HEK293T (cell line): ENCODE data around the gene LIX1.

Experiments
- CTCF ChIA-PET: fragments of 350-600 bp; formaldehyde crosslinking; extraction: SDS; loops from one replicate; lab custom pipeline; 2021; ENCODE audit warnings: antibody characterized with exemption, inconsistent platforms; lab: Yijun Ruan, JAX
- POLR2A ChIA-PET: fragments of 350-600 bp; formaldehyde crosslinking; extraction: SDS; loops from one replicate; lab custom pipeline; 2020; ENCODE audit warnings: antibody characterized with exemption, inconsistent platforms; lab: Yijun Ruan, JAX
- DNase-seq: peaks from one replicate; pipeline ENCODE4 v3.0.0; 2012; ENCODE audit warnings: mixed read lengths; ENCODE audit errors: extremely low spot score
- ARNT ChIP-seq: fragments of 450-650 bp; IDR thresholded peaks from 2 replicates; pipeline ENCODE4 v1.6.1; 2017; ENCODE audit warnings: mild to moderate bottlenecking
- BHLHE40 ChIP-seq: fragments of 450-650 bp; IDR thresholded peaks from 2 replicates; pipeline ENCODE4 v1.6.1; 2016; ENCODE audit warnings: mild to moderate bottlenecking, moderate library complexity, borderline replicate concordance
- CTBP1 ChIP-seq: fragments of 450-650 bp; IDR thresholded peaks from 2 replicates; pipeline ENCODE4 v1.6.1; 2016; ENCODE audit warnings: borderline replicate concordance
- ELF4 ChIP-seq: fragments of 450-650 bp; IDR thresholded peaks from 2 replicates; pipeline ENCODE4 v1.6.1; 2017; ENCODE audit warnings: antibody characterized with exemption
- FOXA1 ChIP-seq: fragments of 450-650 bp; IDR thresholded peaks from 2 replicates; pipeline ENCODE4 v1.6.1; 2016; ENCODE audit warnings: mild to moderate bottlenecking
- FOXK2 ChIP-seq: fragments of 450-650 bp; IDR thresholded peaks from 2 replicates; pipeline ENCODE4 v1.6.1; 2016; ENCODE audit warnings: mild to moderate bottlenecking
- FOXM1 ChIP-seq: fragments of 450-650 bp; IDR thresholded peaks from 2 replicates; pipeline ENCODE4 v1.6.1; 2017; ENCODE audit warnings: mild to moderate bottlenecking, borderline replicate concordance
- HDGF ChIP-seq: fragments of 450-650 bp; IDR thresholded peaks from 2 replicates; pipeline ENCODE4 v1.6.1; 2017; ENCODE audit warnings: antibody characterized with exemption, borderline replicate concordance
- L3MBTL2 ChIP-seq: fragments of 450-650 bp; conservative IDR thresholded peaks from 2 replicates; pipeline ENCODE4 v1.6.1; 2016; ENCODE audit warnings: mild to moderate bottlenecking
- LEF1 ChIP-seq: fragments of 450-650 bp; IDR thresholded peaks from 2 replicates; pipeline ENCODE4 v1.6.1; 2017; ENCODE audit warnings: mild to moderate bottlenecking, borderline replicate concordance
- NFRKB ChIP-seq: fragments of 450-650 bp; IDR thresholded peaks from 2 replicates; pipeline ENCODE4 v1.6.1; 2016; ENCODE audit warnings: mild to moderate bottlenecking, moderate library complexity
- PKNOX1 ChIP-seq: fragments of 450-650 bp; IDR thresholded peaks from 2 replicates; pipeline ENCODE4 v1.6.1; 2016
- SP1 ChIP-seq: fragments of 450-650 bp; IDR thresholded peaks from 2 replicates; pipeline ENCODE4 v1.6.1; 2017
- SUZ12 ChIP-seq: fragments of 450-650 bp; IDR thresholded peaks from 2 replicates; pipeline ENCODE4 v1.6.1; 2016; ENCODE audit warnings: mild to moderate bottlenecking
- TARDBP ChIP-seq: fragments of 450-650 bp; IDR thresholded peaks from 2 replicates; pipeline ENCODE4 v1.6.1; 2016
- ZNF384 ChIP-seq: fragments of 450-650 bp; IDR thresholded peaks from 2 replicates; pipeline ENCODE4 v1.6.1; 2016

Gene LIX1

GRCh38 chr5:97172227-97172626 is 29.8 kb upstream of the LIX1 start:
- CTCF ChIA-PET: no interaction called here
- POLR2A ChIA-PET: no interaction called here

GRCh38 chr5:97171703-97172102 is 29.3 kb upstream of the LIX1 start:
- CTCF ChIA-PET: interaction anchor here (0.8 to 1.0 kb wide), 2 partner anchors 10 to 303 kb away, joined by 3 read pairs; no protein-coding TSS in a partner anchor
- POLR2A ChIA-PET: no interaction called here
- TF ChIP-seq ELF4: no peak
- no peak for TF ChIP-seq SP1
- TF ChIP-seq CTBP1: no peak
- TF ChIP-seq FOXA1: no peak
- TF ChIP-seq HDGF: no peak
- TF ChIP-seq ARNT: no peak
- no peak for TF ChIP-seq BHLHE40
- TF ChIP-seq SUZ12: no peak
- no peak for DNase-seq

More at GRCh38 chr5:97172227-97172626, 29.8 kb upstream of the LIX1 start:
- TF ChIP-seq BHLHE40: no peak
- no peak for TF ChIP-seq PKNOX1
- no peak for TF ChIP-seq NFRKB
- no peak for TF ChIP-seq SUZ12
- TF ChIP-seq FOXM1: no peak
- TF ChIP-seq FOXK2: no peak
- no peak for TF ChIP-seq ARNT
- DNase-seq: no peak

- POLR2A ChIA-PET: interaction anchor here (1.0 kb wide), 1 partner anchor 15 kb away, joined by 3 read pairs; no protein-coding TSS in a partner anchor
- CTCF ChIA-PET: no interaction called here
- TF ChIP-seq ZNF384: no peak
- no peak for TF ChIP-seq PKNOX1
- TF ChIP-seq ARNT: no peak
- TF ChIP-seq FOXK2: no peak
- TF ChIP-seq ELF4: no peak
- TF ChIP-seq BHLHE40: no peak
- no peak for TF ChIP-seq SP1
- no peak for TF ChIP-seq LEF1
- TF ChIP-seq HDGF: no peak
- no peak for DNase-seq
Measured at GRCh38 chr5:97167435-97167834, 25.0 kb upstream of the LIX1 start.

GRCh38 chr5:97165726-97166125 is 23.3 kb upstream of the LIX1 start:
- CTCF ChIA-PET: no interaction called here
- no peak for DNase-seq
- TF ChIP-seq HDGF: no peak
- no peak for TF ChIP-seq NFRKB
- no peak for TF ChIP-seq BHLHE40
- TF ChIP-seq ZNF384: no peak
- TF ChIP-seq SUZ12: no peak
- no peak for TF ChIP-seq ELF4
- TF ChIP-seq FOXM1: no peak
- TF ChIP-seq ARNT: no peak
- TF ChIP-seq LEF1: no peak
- TF ChIP-seq L3MBTL2: no peak
- no peak for TF ChIP-seq FOXA1
- no peak for TF ChIP-seq CTBP1
- TF ChIP-seq FOXK2: no peak
- POLR2A ChIA-PET: interaction anchor here (0.5 kb wide), 1 partner anchor 38 kb away, joined by 3 read pairs; no protein-coding TSS in a partner anchor

GRCh38 chr5:97164846-97165245 is 22.4 kb upstream of the LIX1 start:
- POLR2A ChIA-PET: no interaction called here
- no peak for TF ChIP-seq FOXM1
- DNase-seq: no peak
- CTCF ChIA-PET: interaction anchor here (0.6 to 1.2 kb wide), 4 partner anchors 23 to 413 kb away, joined by 3 to 6 read pairs (median 3); partner anchors contain the start of gene LIX1

GRCh38 chr5:97163790-97164285 is 21.4 kb upstream of the LIX1 start:
- CTCF ChIA-PET: interaction anchor here (0.5 to 1.2 kb wide), 5 partner anchors 97 to 412 kb away, joined by 3 read pairs; no protein-coding TSS in a partner anchor
- POLR2A ChIA-PET: no interaction called here
- no peak for DNase-seq
- TF ChIP-seq TARDBP: no peak
- no peak for TF ChIP-seq FOXM1
- TF ChIP-seq L3MBTL2: no peak
- no peak for TF ChIP-seq BHLHE40
- no peak for TF ChIP-seq LEF1
- no peak for TF ChIP-seq PKNOX1
- no peak for TF ChIP-seq CTBP1
- TF ChIP-seq ARNT: no peak
- TF ChIP-seq SUZ12: no peak
- no peak for TF ChIP-seq FOXA1
- TF ChIP-seq ZNF384: no peak
- TF ChIP-seq HDGF: no peak
- TF ChIP-seq SP1: no peak
- no peak for TF ChIP-seq FOXK2
- TF ChIP-seq ELF4: no peak

- ChIA-PET POLR2A (no interaction called here), CTCF (interaction anchor here (0.6 to 0.8 kb wide), 3 partner anchors 97 to 1594 kb away, joined by 3 read pairs; no protein-coding TSS in a partner anchor)
- no peak for TF ChIP-seq LEF1
- TF ChIP-seq SUZ12: no peak
- no peak for TF ChIP-seq FOXK2
- no peak for TF ChIP-seq PKNOX1
- TF ChIP-seq L3MBTL2: no peak
- TF ChIP-seq HDGF: no peak
- TF ChIP-seq ARNT: no peak
- no peak for TF ChIP-seq ELF4
- no peak for TF ChIP-seq CTBP1
- no peak for TF ChIP-seq FOXA1
- TF ChIP-seq TARDBP: no peak
- no peak for TF ChIP-seq FOXM1
- no peak for TF ChIP-seq ZNF384
- no peak for TF ChIP-seq SP1
- TF ChIP-seq BHLHE40: no peak
- no peak for TF ChIP-seq NFRKB
- no peak for DNase-seq
Measured at GRCh38 chr5:97163360-97163764, 21.0 kb upstream of the LIX1 start.
